OCI-LY1 (cell line): Measurements from ENCODE around the gene CST4.

Experiments
- H2AFZ ChIP-seq: fragments of 200-600 bp; sonication (generic), shearing (Covaris generic); 2 replicates; pipeline ENCODE4 v1.6.0; 2014; ENCODE audit warnings: antibody characterized with exemption, mild to moderate bottlenecking, low read length
- H3F3A ChIP-seq: fragments of 200-600 bp; sonication (generic), shearing (Covaris generic); 2 replicates; pipeline ENCODE4 v1.6.0; 2014; ENCODE audit warnings: mild to moderate bottlenecking, antibody characterized with exemption, low read length, moderate library complexity; ENCODE audit not compliant: insufficient read depth
- H3K27ac ChIP-seq: fragments of 200-600 bp; sonication (generic); 2 replicates; pipeline ENCODE4 v1.5.1; 2014; ENCODE audit warnings: low read length, mixed run types, mild to moderate bottlenecking, low read depth; ENCODE audit not compliant: poor library complexity, severe bottlenecking
- H3K27me3 ChIP-seq: fragments of 200-600 bp; sonication (generic); 2 replicates; pipeline ENCODE4 v1.6.0; 2014; ENCODE audit warnings: antibody characterized with exemption, mild to moderate bottlenecking, low read length, moderate library complexity; ENCODE audit not compliant: insufficient read depth
- H3K36me3 ChIP-seq: fragments of 200-600 bp; sonication (generic); 2 replicates; pipeline ENCODE4 v1.6.1; 2014; ENCODE audit warnings: mild to moderate bottlenecking, antibody characterized with exemption, low read length, moderate library complexity, mixed read lengths; ENCODE audit not compliant: insufficient read depth
- H3K4me1 ChIP-seq: fragments of 200-600 bp; sonication (generic); 2 replicates; pipeline ENCODE4 v1.5.1; 2014; ENCODE audit warnings: mild to moderate bottlenecking, low read length, moderate library complexity; ENCODE audit not compliant: insufficient read depth, severe bottlenecking
- H3K4me2 ChIP-seq: fragments of 200-600 bp; sonication (generic), shearing (Covaris generic); 2 replicates; pipeline ENCODE4 v1.6.1; 2014; ENCODE audit warnings: low read length
- H3K4me3 ChIP-seq: fragments of 200-600 bp; sonication (generic); 2 replicates; pipeline ENCODE4 v1.5.1; 2014; ENCODE audit warnings: low read length, low read depth, mild to moderate bottlenecking, mixed read lengths; ENCODE audit not compliant: poor library complexity, severe bottlenecking
- H3K79me2 ChIP-seq: fragments of 200-600 bp; shearing (Covaris generic); 2 replicates; pipeline ENCODE4 v1.6.1; 2016; ENCODE audit warnings: mixed run types, low read length, mixed read lengths; ENCODE audit not compliant: insufficient read depth
- H3K9ac ChIP-seq: fragments of 200-600 bp; sonication (generic), shearing (Covaris generic); 2 replicates; pipeline ENCODE4 v1.6.1; 2014; ENCODE audit warnings: mild to moderate bottlenecking, low read length, mixed read lengths
- H3K9me2 ChIP-seq: fragments of 200-600 bp; sonication (generic), shearing (Covaris generic); 2 replicates; pipeline ENCODE4 v1.6.1; 2014; ENCODE audit warnings: low read depth, mild to moderate bottlenecking, low read length, mixed read lengths
- H3K9me3 ChIP-seq: fragments of 200-600 bp; shearing (Covaris generic); 2 replicates; pipeline ENCODE4 v1.6.1; 2014; ENCODE audit warnings: low read length, mixed read lengths
- H4K20me1 ChIP-seq: fragments of 200-600 bp; sonication (generic), shearing (Covaris generic); 2 replicates; pipeline ENCODE4 v1.6.0; 2016; ENCODE audit warnings: mild to moderate bottlenecking, low read length; ENCODE audit not compliant: insufficient read depth
- CTCF ChIP-seq: fragments of 200-600 bp; sonication (generic), shearing (Covaris generic); IDR thresholded peaks from 2 replicates; pipeline ENCODE4 v1.5.1; 2017; ENCODE audit warnings: mild to moderate bottlenecking, antibody characterized with exemption, low read length, moderate library complexity, mixed read lengths
- EZH2 ChIP-seq: fragments of 200-600 bp; sonication (generic), shearing (Covaris generic); IDR thresholded peaks from 2 replicates; pipeline ENCODE4 v1.8.0; 2017; ENCODE audit warnings: borderline replicate concordance, mixed run types, mild to moderate bottlenecking, antibody characterized with exemption, low read length, moderate library complexity, mixed read lengths

Gene CST4

GRCh38 chr20:23679133-23680092 lies 9.4 kb downstream of the CST4 start:
- TF ChIP-seq EZH2 = no peak
- TF ChIP-seq CTCF = no peak
- Histone ChIP-seq H2AFZ (no peak overlapping the region), H3K36me3 (no peaks in the 10 kb centered on the region), H3K4me3 (no peak overlapping the region), H3K9ac (no peak overlapping the region), H3K27me3 (no peaks in the 10 kb centered on the region), H3F3A (no peaks in the 10 kb centered on the region), H3K9me2 (no peaks in the 10 kb centered on the region), H3K4me2 (no peak overlapping the region), H3K9me3 (no peaks in the 10 kb centered on the region), H3K79me2 (no peaks in the 10 kb centered on the region), H4K20me1 (no peaks in the 10 kb centered on the region), H3K27ac (no peak overlapping the region), H3K4me1 (no peaks in the 10 kb centered on the region)

GRCh38 chr20:23673209-23673608 lies 15.6 kb downstream of the CST4 start:
- Histone ChIP-seq H3K27ac (no peak overlapping the region), H3K4me2 (no peak overlapping the region), H3F3A (no peaks in the 10 kb centered on the region), H3K9ac (no peak overlapping the region), H3K4me1 (no peaks in the 10 kb centered on the region), H3K9me3 (no peaks in the 10 kb centered on the region), H3K9me2 (no peaks in the 10 kb centered on the region), H3K27me3 (no peaks in the 10 kb centered on the region), H3K79me2 (no peaks in the 10 kb centered on the region), H4K20me1 (no peaks in the 10 kb centered on the region), H3K4me3 (no peak overlapping the region), H2AFZ (no peak overlapping the region), H3K36me3 (no peaks in the 10 kb centered on the region)
- no peak for TF ChIP-seq CTCF
- no peak for TF ChIP-seq EZH2

- no peaks in the 10 kb centered on the region for H3F3A ChIP-seq
- no peak overlapping the region for H3K4me2 ChIP-seq
- H4K20me1 ChIP-seq = no peaks in the 10 kb centered on the region
- H3K36me3 ChIP-seq = no peaks in the 10 kb centered on the region
- H3K4me3 ChIP-seq = no peak overlapping the region
- TF ChIP-seq CTCF (no peak), EZH2 (no peak)
- H3K9ac ChIP-seq = no peak overlapping the region
- H3K27ac ChIP-seq = no peak overlapping the region
- no peaks in the 10 kb centered on the region for H3K79me2 ChIP-seq
- H3K27me3 ChIP-seq = no peaks in the 10 kb centered on the region
- H3K4me1 ChIP-seq = no peaks in the 10 kb centered on the region
- H3K9me2 ChIP-seq = no peaks in the 10 kb centered on the region
- H2AFZ ChIP-seq = no peak overlapping the region
- no peaks in the 10 kb centered on the region for H3K9me3 ChIP-seq
These were observed 16.7 kb downstream of the CST4 start for GRCh38 chr20:23672158-23672557.
